Measurements from ENCODE around the gene FRYL. TPM values are rescaled to one million over a fixed set of nuclear protein-coding genes. Genes with fewer than 3 reads are reported as not detected.

The FRYL gene
- total and polyA plus RNA-seq, 4 experiments from 2014 or later = 17.1 to 134 (median 83.7) TPM

- Histone ChIP-seq H3K9me3 (ENCODE audit: control insufficient read depth in 1 of 2, low read length in 2 of 2) (no peaks in the 10 kb centered on the region), H3K27ac (ENCODE audit: low read depth, low read length) (no peak overlapping the region), H3K36me3 (ENCODE audit: insufficient read depth, low read length) (peaks cover 11% of the 10 kb centered on the region), H3K4me3 (ENCODE audit: low read length in 2 of 2) (no peak overlapping the region), H3K4me1 (ENCODE audit: insufficient read depth, low read length) (no peaks in the 10 kb centered on the region), H3K27me3 (ENCODE audit: insufficient read depth, low read length) (no peaks in the 10 kb centered on the region)
- peaks cover 18 to 46% (median 25%) of the 10 kb centered on the region in 4 donors for H3K4me1 Mint-ChIP-seq
- no peak for DNase-seq
- no peaks in the 10 kb centered on the region for H3K27me3 Mint-ChIP-seq
- POLR2A ChIA-PET (ENCODE audit: partially characterized antibody) = interaction anchor here (0.6 kb wide), 1 partner anchor 216 kb away, joined by 4 read pairs; no protein-coding TSS in a partner anchor
- no peak overlapping the region for H3K4me3 Mint-ChIP-seq
- intact Hi-C loops (cut with micrococcal nuclease) = no loop called here
- H3K9me3 Mint-ChIP-seq = peaks cover 0 to 3% (median 0%) of the 10 kb centered on the region in 8 donors
- CTCF ChIA-PET (ENCODE audit: partially characterized antibody) = no interaction called here
- H3K27ac Mint-ChIP-seq = peak overlapping the region in 3 of 7 donors; percentile 8 to 65 (median 30)
- peaks cover 27% of the 10 kb centered on the region in 2 donors for H3K36me3 Mint-ChIP-seq
These were observed 69.5 kb downstream of the FRYL start for GRCh38 chr4:48710446-48711209.

- H3K4me1 ChIP-seq (ENCODE audit: insufficient read depth, low read length) = no peaks in the 10 kb centered on the region
- no peak for DNase-seq
- Mint-ChIP-seq H3K27ac (peak overlapping the region in 1 of 7 donors; percentile 63), H3K4me1 (peaks cover 19 to 46% (median 25%) of the 10 kb centered on the region in 4 donors), H3K27me3 (no peaks in the 10 kb centered on the region), H3K36me3 (peaks cover 27% of the 10 kb centered on the region in 2 donors), H3K4me3 (no peak overlapping the region), H3K9me3 (peaks cover 0 to 3% (median 0%) of the 10 kb centered on the region in 8 donors)
- H3K27ac ChIP-seq (ENCODE audit: low read depth, low read length) = no peak overlapping the region
- intact Hi-C loops (cut with micrococcal nuclease) = no loop called here
- ChIA-PET CTCF (ENCODE audit: partially characterized antibody) (no interaction called here), POLR2A (ENCODE audit: partially characterized antibody) (interaction anchor here (0.6 kb wide), 1 partner anchor 217 kb away, joined by 4 read pairs; no protein-coding TSS in a partner anchor)
- H3K9me3 ChIP-seq (ENCODE audit: control insufficient read depth in 1 of 2, low read length in 2 of 2) = no peaks in the 10 kb centered on the region
- H3K36me3 ChIP-seq (ENCODE audit: insufficient read depth, low read length) = peaks cover 11% of the 10 kb centered on the region
- no peaks in the 10 kb centered on the region for H3K27me3 ChIP-seq (ENCODE audit: insufficient read depth, low read length)
- no peak overlapping the region for H3K4me3 ChIP-seq (ENCODE audit: low read length in 2 of 2)
These were observed 70.2 kb downstream of the FRYL start for GRCh38 chr4:48709901-48710300.

- no peak for DNase-seq
- peaks cover 0 to 2% (median 0%) of the 10 kb centered on the region in 8 donors for H3K9me3 Mint-ChIP-seq
- H3K4me3 ChIP-seq (ENCODE audit: low read length in 2 of 2) = no peak overlapping the region
- H3K27ac Mint-ChIP-seq = no peak overlapping the region
- intact Hi-C loops (cut with micrococcal nuclease) = no loop called here
- H3K36me3 ChIP-seq (ENCODE audit: insufficient read depth, low read length) = peaks cover 11% of the 10 kb centered on the region
- H3K36me3 Mint-ChIP-seq = peaks cover 27% of the 10 kb centered on the region in 2 donors
- no peaks in the 10 kb centered on the region for H3K27me3 ChIP-seq (ENCODE audit: insufficient read depth, low read length)
- POLR2A ChIA-PET (ENCODE audit: partially characterized antibody) = no interaction called here
- H3K4me1 ChIP-seq (ENCODE audit: insufficient read depth, low read length) = no peaks in the 10 kb centered on the region
- no peaks in the 10 kb centered on the region for H3K27me3 Mint-ChIP-seq
- H3K27ac ChIP-seq (ENCODE audit: low read depth, low read length) = no peak overlapping the region
- H3K4me3 Mint-ChIP-seq = no peak overlapping the region
- CTCF ChIA-PET (ENCODE audit: partially characterized antibody) = no interaction called here
- H3K4me1 Mint-ChIP-seq = peaks cover 22 to 49% (median 28%) of the 10 kb centered on the region in 4 donors
- H3K9me3 ChIP-seq (ENCODE audit: control insufficient read depth in 1 of 2, low read length in 2 of 2) = no peaks in the 10 kb centered on the region
These were observed 71.5 kb downstream of the FRYL start for GRCh38 chr4:48708610-48709009.

GRCh38 chr4:48706736-48707135, 73.3 kb downstream of the FRYL start:
- no peak overlapping the region for H3K4me3 Mint-ChIP-seq
- H3K27ac Mint-ChIP-seq = peak overlapping the region in 1 of 7 donors; percentile 81
- H3K36me3 Mint-ChIP-seq = peaks cover 27 to 30% of the 10 kb centered on the region in 2 donors
- POLR2A ChIA-PET (ENCODE audit: partially characterized antibody) = no interaction called here
- intact Hi-C loops (cut with micrococcal nuclease) = no loop called here
- Histone ChIP-seq H3K4me1 (ENCODE audit: insufficient read depth, low read length) (no peaks in the 10 kb centered on the region), H3K36me3 (ENCODE audit: insufficient read depth, low read length) (peaks cover 11% of the 10 kb centered on the region), H3K27ac (ENCODE audit: low read depth, low read length) (no peak overlapping the region), H3K4me3 (ENCODE audit: low read length in 2 of 2) (no peak overlapping the region), H3K9me3 (ENCODE audit: control insufficient read depth in 1 of 2, low read length in 2 of 2) (no peaks in the 10 kb centered on the region), H3K27me3 (ENCODE audit: insufficient read depth, low read length) (no peaks in the 10 kb centered on the region)
- no peaks in the 10 kb centered on the region for H3K9me3 Mint-ChIP-seq
- DNase-seq = no peak
- H3K4me1 Mint-ChIP-seq = peaks cover 22 to 40% (median 30%) of the 10 kb centered on the region in 4 donors
- CTCF ChIA-PET (ENCODE audit: partially characterized antibody) = no interaction called here
- no peaks in the 10 kb centered on the region for H3K27me3 Mint-ChIP-seq

GRCh38 chr4:48705609-48706008, 74.5 kb downstream of the FRYL start:
- no peak overlapping the region for H3K4me3 Mint-ChIP-seq
- H3K4me3 ChIP-seq (ENCODE audit: low read length in 2 of 2) = no peak overlapping the region
- peaks cover 22 to 26% of the 10 kb centered on the region in 2 donors for H3K36me3 Mint-ChIP-seq
- H3K36me3 ChIP-seq (ENCODE audit: insufficient read depth, low read length) = peaks cover 11% of the 10 kb centered on the region
- peaks cover 3% of the 10 kb centered on the region for H3K4me1 ChIP-seq (ENCODE audit: insufficient read depth, low read length)
- H3K27me3 Mint-ChIP-seq = no peaks in the 10 kb centered on the region
- no peak overlapping the region for H3K27ac ChIP-seq (ENCODE audit: low read depth, low read length)
- no peaks in the 10 kb centered on the region for H3K27me3 ChIP-seq (ENCODE audit: insufficient read depth, low read length)
- ChIA-PET CTCF (ENCODE audit: partially characterized antibody) (no interaction called here), POLR2A (ENCODE audit: partially characterized antibody) (no interaction called here)
- no peak overlapping the region for H3K27ac Mint-ChIP-seq
- DNase-seq = no peak
- H3K4me1 Mint-ChIP-seq = peaks cover 28 to 40% (median 33%) of the 10 kb centered on the region in 4 donors
- no peaks in the 10 kb centered on the region for H3K9me3 Mint-ChIP-seq
- H3K9me3 ChIP-seq (ENCODE audit: control insufficient read depth in 1 of 2, low read length in 2 of 2) = no peaks in the 10 kb centered on the region
- intact Hi-C loops (cut with micrococcal nuclease) = no loop called here

- DNase-seq = no peak
- Histone ChIP-seq H3K36me3 (ENCODE audit: insufficient read depth, low read length) (peaks cover 3% of the 10 kb centered on the region), H3K27ac (ENCODE audit: low read depth, low read length) (no peak overlapping the region), H3K9me3 (ENCODE audit: control insufficient read depth in 1 of 2, low read length in 2 of 2) (no peaks in the 10 kb centered on the region), H3K27me3 (ENCODE audit: insufficient read depth, low read length) (no peaks in the 10 kb centered on the region), H3K4me1 (ENCODE audit: insufficient read depth, low read length) (peaks cover 17% of the 10 kb centered on the region), H3K4me3 (ENCODE audit: low read length in 2 of 2) (no peak overlapping the region)
- ChIA-PET POLR2A (ENCODE audit: partially characterized antibody) (interaction anchor here (1.1 kb wide), 1 partner anchor 75 kb away, joined by 3 read pairs; no protein-coding TSS in a partner anchor), CTCF (ENCODE audit: partially characterized antibody) (no interaction called here)
- H3K27me3 Mint-ChIP-seq = no peaks in the 10 kb centered on the region
- peaks cover 32 to 46% (median 35%) of the 10 kb centered on the region in 4 donors for H3K4me1 Mint-ChIP-seq
- no peaks in the 10 kb centered on the region for H3K9me3 Mint-ChIP-seq
- H3K4me3 Mint-ChIP-seq = no peak overlapping the region
- intact Hi-C loops (cut with micrococcal nuclease) = no loop called here
- H3K36me3 Mint-ChIP-seq = peaks cover 12 to 14% of the 10 kb centered on the region in 2 donors
- H3K27ac Mint-ChIP-seq = peak overlapping the region in 2 of 7 donors; percentile 19 to 50
These were observed 75.8 kb downstream of the FRYL start for GRCh38 chr4:48704091-48704802.

- CTCF ChIA-PET (ENCODE audit: partially characterized antibody) = interaction anchor here (1.2 to 1.3 kb wide), 2 partner anchors 57 to 121 kb away, joined by 3 to 7 read pairs; no protein-coding TSS in a partner anchor
- Mint-ChIP-seq H3K9me3 (no peaks in the 10 kb centered on the region), H3K27me3 (no peaks in the 10 kb centered on the region), H3K4me3 (peak overlapping the region in 4 of 8 donors; percentile 55 to 65 (median 58)), H3K4me1 (peaks cover 52 to 79% (median 63%) of the 10 kb centered on the region in 4 donors), H3K27ac (peak overlapping the region in 5 of 7 donors; percentile 23 to 88 (median 63)), H3K36me3 (peaks cover 7 to 8% of the 10 kb centered on the region in 2 donors)
- H3K27me3 ChIP-seq (ENCODE audit: insufficient read depth, low read length) = no peaks in the 10 kb centered on the region
- no peaks in the 10 kb centered on the region for H3K36me3 ChIP-seq (ENCODE audit: insufficient read depth, low read length)
- no peak overlapping the region for H3K27ac ChIP-seq (ENCODE audit: low read depth, low read length)
- H3K4me1 ChIP-seq (ENCODE audit: insufficient read depth, low read length) = peaks cover 40% of the 10 kb centered on the region
- H3K4me3 ChIP-seq (ENCODE audit: low read length in 2 of 2) = no peak overlapping the region
- intact Hi-C loops (cut with micrococcal nuclease) = loop anchor here (2.0 kb wide), 1 partner anchor 79 kb away; no protein-coding TSS in a partner anchor
- no peak for DNase-seq
- no peaks in the 10 kb centered on the region for H3K9me3 ChIP-seq (ENCODE audit: control insufficient read depth in 1 of 2, low read length in 2 of 2)
- POLR2A ChIA-PET (ENCODE audit: partially characterized antibody) = interaction anchor here (1.0 to 2.1 kb wide), 2 partner anchors 79 to 80 kb away, joined by 3 to 8 read pairs; partner anchors contain the start of gene FRYL
These were observed 80.6 kb downstream of the FRYL start for GRCh38 chr4:48699475-48699874.

Data from CD4-positive, alpha-beta memory T cell (primary cell).